Stomach (tissue), 4 donors: ENCODE data around the gene SPN.
"Not testable (repeated sequence)": the region's sequence is repeated elsewhere in the genome, so short reads cannot be mapped to it uniquely, and the experiment has no call there.

ENCODE experiments used
- POLR2A ChIP-seq, 4 donors: fragments of 450-650 bp; IDR thresholded peaks; one replicate each; pipeline ENCODE4 v1.6.1; 2016; ENCODE audit warnings: antibody characterized with exemption in 4 of 4, control low read depth in 2 of 4, mild to moderate bottlenecking in 1 of 4, moderate library complexity in 1 of 4
- TF ChIP-seq, protein P1 (sequence below), 7 experiments: fragments of 450-650 bp in 4 of 7; fragments of 200-600 bp in 3 of 7; sonication (generic) in 3 of 7; IDR thresholded peaks; one replicate each; pipeline ENCODE4 v1.5.1; 2016 to 2019; ENCODE audit warnings: antibody characterized with exemption in 7 of 7, control low read depth in 2 of 7, mild to moderate bottlenecking in 1 of 7

DNA sequence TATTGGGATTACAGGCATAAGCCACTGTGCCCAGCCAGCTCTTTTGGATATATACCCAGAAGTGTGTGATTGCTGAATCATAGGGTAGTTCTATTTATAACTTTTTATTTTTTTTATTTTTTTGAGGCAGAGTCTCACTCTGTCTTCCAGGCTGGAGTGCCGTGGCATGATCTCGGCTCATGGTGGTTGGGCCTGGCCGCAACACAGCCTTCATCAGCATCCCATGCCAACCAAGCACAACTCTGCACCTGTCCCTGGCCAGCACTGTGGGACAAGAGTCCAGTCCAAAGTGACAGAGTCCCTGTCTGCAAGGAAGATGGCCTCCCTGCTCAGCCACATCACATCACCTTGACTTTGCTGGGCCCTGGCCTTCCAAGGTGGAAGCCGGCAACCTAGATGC lies 37.9 kb upstream of the SPN start:
- TF ChIP-seq, protein P1, sequence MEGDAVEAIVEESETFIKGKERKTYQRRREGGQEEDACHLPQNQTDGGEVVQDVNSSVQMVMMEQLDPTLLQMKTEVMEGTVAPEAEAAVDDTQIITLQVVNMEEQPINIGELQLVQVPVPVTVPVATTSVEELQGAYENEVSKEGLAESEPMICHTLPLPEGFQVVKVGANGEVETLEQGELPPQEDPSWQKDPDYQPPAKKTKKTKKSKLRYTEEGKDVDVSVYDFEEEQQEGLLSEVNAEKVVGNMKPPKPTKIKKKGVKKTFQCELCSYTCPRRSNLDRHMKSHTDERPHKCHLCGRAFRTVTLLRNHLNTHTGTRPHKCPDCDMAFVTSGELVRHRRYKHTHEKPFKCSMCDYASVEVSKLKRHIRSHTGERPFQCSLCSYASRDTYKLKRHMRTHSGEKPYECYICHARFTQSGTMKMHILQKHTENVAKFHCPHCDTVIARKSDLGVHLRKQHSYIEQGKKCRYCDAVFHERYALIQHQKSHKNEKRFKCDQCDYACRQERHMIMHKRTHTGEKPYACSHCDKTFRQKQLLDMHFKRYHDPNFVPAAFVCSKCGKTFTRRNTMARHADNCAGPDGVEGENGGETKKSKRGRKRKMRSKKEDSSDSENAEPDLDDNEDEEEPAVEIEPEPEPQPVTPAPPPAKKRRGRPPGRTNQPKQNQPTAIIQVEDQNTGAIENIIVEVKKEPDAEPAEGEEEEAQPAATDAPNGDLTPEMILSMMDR (IDR thresholded peaks at IDR 0.05), result not testable (repeated sequence)
- TF ChIP-seq POLR2A (IDR thresholded peaks at IDR 0.05), result not testable (repeated sequence)
